ENCODE measurements around the gene FADS2.

The FADS2 gene

GRCh38 chr11:61828629-61829407 is 718 bp downstream of the FADS2 start:
- DNase-seq: no peak

GRCh38 chr11:61829806-61830205 is 1.7 kb downstream of the FADS2 start:
- no peak for DNase-seq

GRCh38 chr11:61830237-61831105 is 2.4 kb downstream of the FADS2 start:
- no peak for DNase-seq

GRCh38 chr11:61832207-61832606 is 4.1 kb downstream of the FADS2 start:
- DNase-seq: no peak

GRCh38 chr11:61832754-61833153 is 4.7 kb downstream of the FADS2 start:
- DNase-seq: no peak

GRCh38 chr11:61833471-61833870 is 5.4 kb downstream of the FADS2 start:
- DNase-seq: no peak

GRCh38 chr11:61833926-61834277 is 5.8 kb downstream of the FADS2 start:
- no peak for DNase-seq

GRCh38 chr11:61834278-61835048 is 6.4 kb downstream of the FADS2 start:
- no peak for DNase-seq

- DNase-seq: no peak
Observed at GRCh38 chr11:61836193-61836592, 8.1 kb downstream of the FADS2 start.

- DNase-seq: no peak
Observed at GRCh38 chr11:61837411-61838005, 9.4 kb downstream of the FADS2 start.

GRCh38 chr11:61838501-61838900 is 10.4 kb downstream of the FADS2 start:
- DNase-seq: no peak

- no peak for DNase-seq
Observed at GRCh38 chr11:61838921-61839320, 10.8 kb downstream of the FADS2 start.

- no peak for DNase-seq
Observed at GRCh38 chr11:61839742-61840141, 11.6 kb downstream of the FADS2 start.

GRCh38 chr11:61840371-61840770 is 12.3 kb downstream of the FADS2 start:
- DNase-seq: no peak

GRCh38 chr11:61841636-61842527 is 13.8 kb downstream of the FADS2 start:
- no peak for DNase-seq

- no peak for DNase-seq
Observed at GRCh38 chr11:61842528-61842820, 14.4 kb downstream of the FADS2 start.

- DNase-seq: no peak
Observed at GRCh38 chr11:61844909-61845565, 16.9 kb downstream of the FADS2 start.

GRCh38 chr11:61846362-61847020 is 18.4 kb downstream of the FADS2 start:
- no peak for DNase-seq

- DNase-seq: no peak
Observed at GRCh38 chr11:61847914-61848581, 19.9 kb downstream of the FADS2 start.

GRCh38 chr11:61848631-61849030 is 20.5 kb downstream of the FADS2 start:
- no peak for DNase-seq
